Measurements from ENCODE around the gene SYCE3.

Gene SYCE3

DNA sequence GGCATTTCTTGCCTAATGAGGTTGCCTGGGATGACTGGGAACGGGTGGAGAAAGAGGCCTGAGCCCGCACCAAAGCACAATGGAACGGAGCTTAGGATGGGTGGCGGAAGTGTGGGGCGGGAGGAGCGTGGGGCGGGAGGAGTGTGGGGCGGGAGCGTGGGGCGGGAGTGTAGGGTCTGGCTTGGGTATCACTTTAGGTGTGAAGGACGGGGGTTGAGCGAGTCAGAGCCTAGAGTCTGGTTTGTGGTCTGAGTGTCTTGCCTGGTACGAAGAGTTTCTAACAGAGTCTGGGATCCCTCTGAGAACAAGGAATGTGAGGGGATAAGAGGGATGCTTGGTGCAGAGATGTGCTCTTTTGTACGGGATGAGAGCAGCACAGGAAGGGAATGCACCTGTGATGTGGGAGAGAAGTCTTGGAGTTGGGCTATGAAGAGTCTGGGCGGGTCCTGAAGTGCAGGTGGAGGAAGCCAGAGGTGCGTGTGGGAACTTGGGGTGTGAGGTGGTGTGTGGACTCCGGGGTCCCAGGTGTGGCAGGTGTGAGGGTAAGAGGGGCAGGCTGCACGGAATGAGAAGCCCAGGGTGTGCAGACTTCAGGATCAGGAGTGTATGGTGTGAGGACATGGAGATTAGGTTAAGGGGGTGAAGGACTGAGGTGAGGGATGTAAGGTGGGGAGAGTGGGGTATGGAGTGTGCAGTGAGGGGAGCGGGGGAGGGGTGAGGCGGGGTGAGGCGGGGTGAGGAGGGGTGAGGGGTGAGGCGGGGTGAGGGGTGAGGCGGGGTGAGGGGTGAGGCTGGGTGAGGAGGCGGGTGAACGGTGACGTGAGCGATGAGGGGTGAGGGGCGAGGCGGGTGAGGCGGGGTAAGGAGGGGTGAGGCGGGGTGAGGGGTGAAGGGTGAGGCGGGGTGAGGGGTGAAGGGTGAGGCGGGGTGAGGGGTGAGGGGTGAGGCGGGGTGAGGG, 1.0 kb downstream of the SYCE3 start:
- no peaks in the 10 kb centered on the region for H3K9me3 ChIP-seq (ENCODE audit: control insufficient read depth, low read length)
- 82 to 83% methylated on average over 10 to 18 of the region's 34 CpGs for WGBS, 2 experiments (ENCODE audit: insufficient coverage in 2 of 2)
- H3K4me3 ChIP-seq (ENCODE audit: extremely low read depth, insufficient read depth, low read length, poor library complexity, severe bottlenecking) = no peak overlapping the region
- no peaks in the 10 kb centered on the region for H3K4me1 ChIP-seq (ENCODE audit: control insufficient read depth, insufficient read depth, low read length, poor library complexity, severe bottlenecking)
- H3K27ac ChIP-seq (ENCODE audit: low read depth, low read length, severe bottlenecking) = no peak overlapping the region
- no peaks in the 10 kb centered on the region for H3K36me3 ChIP-seq (ENCODE audit: control insufficient read depth, insufficient read depth, low read length)

DNA sequence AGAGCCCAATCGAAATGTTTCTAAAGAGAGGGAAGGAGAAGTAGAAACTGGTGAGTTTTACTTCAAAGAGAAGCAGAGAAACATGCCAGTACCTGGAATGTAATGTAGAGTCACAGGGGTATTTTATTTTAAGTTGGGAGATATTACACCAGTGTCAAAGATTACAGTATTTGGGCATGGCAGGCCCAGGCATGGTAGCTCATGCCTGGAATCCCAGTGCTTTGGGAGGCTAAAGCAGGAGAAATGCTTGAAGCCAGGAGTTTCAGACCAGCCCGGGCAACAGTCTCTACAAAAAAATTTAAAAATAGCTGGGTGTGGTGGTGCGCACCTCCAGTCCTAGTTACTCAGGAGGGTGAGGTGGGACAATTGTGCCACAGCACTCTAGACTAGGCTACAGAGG, 2.7 kb downstream of the SYCE3 start:
- Histone ChIP-seq H3K4me3 (ENCODE audit: extremely low read depth, insufficient read depth, low read length, poor library complexity, severe bottlenecking) (no peak overlapping the region), H3K36me3 (ENCODE audit: control insufficient read depth, insufficient read depth, low read length) (no peaks in the 10 kb centered on the region), H3K27ac (ENCODE audit: low read depth, low read length, severe bottlenecking) (no peak overlapping the region), H3K9me3 (ENCODE audit: control insufficient read depth, low read length) (no peaks in the 10 kb centered on the region), H3K4me1 (ENCODE audit: control insufficient read depth, insufficient read depth, low read length, poor library complexity, severe bottlenecking) (no peaks in the 10 kb centered on the region)
- 89 to 92% methylated on average over 1 to 2 of the region's 3 CpGs for WGBS, 2 experiments (ENCODE audit: insufficient coverage in 2 of 2)

DNA sequence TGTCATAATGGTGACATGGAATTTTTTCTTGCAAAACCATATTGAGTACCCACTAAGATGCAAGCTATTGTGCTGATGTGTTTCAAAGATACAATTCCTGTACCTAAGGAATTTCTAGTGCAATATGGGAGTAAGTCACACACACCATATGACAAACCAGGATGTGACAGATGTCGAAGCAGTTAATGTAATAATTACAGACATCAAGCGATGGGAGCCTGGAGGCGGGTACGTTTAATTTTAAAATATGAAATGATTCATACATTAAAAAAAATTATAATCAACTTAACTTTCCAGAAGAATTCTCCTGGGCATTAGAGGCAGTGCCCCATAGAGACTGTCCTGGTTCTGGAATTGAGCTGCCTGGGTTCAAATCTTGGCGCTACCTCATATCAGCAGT, 6.0 kb downstream of the SYCE3 start:
- Histone ChIP-seq H3K4me3 (ENCODE audit: extremely low read depth, insufficient read depth, low read length, poor library complexity, severe bottlenecking) (no peak overlapping the region), H3K36me3 (ENCODE audit: control insufficient read depth, insufficient read depth, low read length) (no peaks in the 10 kb centered on the region), H3K9me3 (ENCODE audit: control insufficient read depth, low read length) (no peaks in the 10 kb centered on the region), H3K27ac (ENCODE audit: low read depth, low read length, severe bottlenecking) (no peak overlapping the region), H3K4me1 (ENCODE audit: control insufficient read depth, insufficient read depth, low read length, poor library complexity, severe bottlenecking) (no peaks in the 10 kb centered on the region)
- WGBS, 2 experiments (ENCODE audit: insufficient coverage in 2 of 2) = no CpG with 5 or more reads among the region's 5 CpGs

DNA sequence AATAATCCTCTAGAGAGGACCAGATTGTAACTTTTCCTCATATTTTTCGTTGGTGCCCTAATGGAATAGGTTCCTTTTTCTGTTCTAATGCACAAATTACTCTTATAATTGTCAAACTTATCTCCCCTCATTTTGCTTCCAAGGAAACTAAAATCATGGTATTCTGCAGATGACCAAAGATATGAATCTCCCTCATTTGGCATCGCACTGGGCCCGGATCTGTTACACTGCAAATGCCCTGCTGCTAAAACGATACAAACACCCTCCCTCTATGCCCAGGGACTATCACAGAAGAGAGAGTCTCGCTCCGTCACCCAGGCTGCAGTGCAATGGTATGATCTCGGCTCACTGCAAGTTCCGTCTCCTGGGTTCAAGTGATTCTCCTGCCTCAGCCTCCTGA, 9.4 kb downstream of the SYCE3 start:
- H3K4me3 ChIP-seq (ENCODE audit: extremely low read depth, insufficient read depth, low read length, poor library complexity, severe bottlenecking) = no peak overlapping the region
- no peaks in the 10 kb centered on the region for H3K36me3 ChIP-seq (ENCODE audit: control insufficient read depth, insufficient read depth, low read length)
- H3K27ac ChIP-seq (ENCODE audit: low read depth, low read length, severe bottlenecking) = no peak overlapping the region
- H3K4me1 ChIP-seq (ENCODE audit: control insufficient read depth, insufficient read depth, low read length, poor library complexity, severe bottlenecking) = no peaks in the 10 kb centered on the region
- 86 to 87% methylated on average over 8 of the region's 8 CpGs for WGBS, 2 experiments (ENCODE audit: insufficient coverage in 2 of 2)
- H3K9me3 ChIP-seq (ENCODE audit: control insufficient read depth, low read length) = no peaks in the 10 kb centered on the region

DNA sequence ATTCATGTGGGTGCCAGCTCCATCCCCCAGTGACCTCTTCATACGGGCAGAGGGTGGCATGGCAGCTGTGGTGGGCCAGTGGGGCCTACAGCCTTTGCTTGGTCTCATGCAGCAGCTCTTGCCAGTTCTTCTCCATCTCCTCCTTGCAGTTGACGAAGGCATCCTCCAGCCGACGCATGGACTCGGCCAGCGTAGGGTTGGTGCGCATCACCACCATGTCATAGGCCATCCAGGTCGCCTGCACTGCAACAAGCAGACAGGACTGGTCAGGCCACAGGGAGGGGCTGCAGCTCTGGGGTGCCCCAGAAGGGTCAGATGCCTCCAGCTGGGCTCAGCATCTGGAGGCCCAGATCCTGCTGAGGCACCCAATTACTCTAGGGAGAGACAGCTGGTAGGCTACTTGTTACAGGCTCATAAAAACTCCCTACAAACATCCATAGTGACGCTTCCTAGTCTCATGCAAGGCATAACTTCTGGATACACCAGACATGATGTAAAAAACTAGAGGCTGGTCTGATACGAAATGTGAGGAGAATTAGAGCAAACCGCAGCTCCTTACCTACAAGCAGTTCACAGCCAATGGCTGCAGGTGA, 11.5 kb downstream of the SYCE3 start:
- no peaks in the 10 kb centered on the region for H3K9me3 ChIP-seq (ENCODE audit: control insufficient read depth, low read length)
- H3K36me3 ChIP-seq (ENCODE audit: control insufficient read depth, insufficient read depth, low read length) = no peaks in the 10 kb centered on the region
- no peak overlapping the region for H3K27ac ChIP-seq (ENCODE audit: low read depth, low read length, severe bottlenecking)
- H3K4me3 ChIP-seq (ENCODE audit: extremely low read depth, insufficient read depth, low read length, poor library complexity, severe bottlenecking) = no peak overlapping the region
- no peaks in the 10 kb centered on the region for H3K4me1 ChIP-seq (ENCODE audit: control insufficient read depth, insufficient read depth, low read length, poor library complexity, severe bottlenecking)
- WGBS, 2 experiments (ENCODE audit: insufficient coverage in 2 of 2) = 85 to 91% methylated on average over 10 to 11 of the region's 11 CpGs

DNA sequence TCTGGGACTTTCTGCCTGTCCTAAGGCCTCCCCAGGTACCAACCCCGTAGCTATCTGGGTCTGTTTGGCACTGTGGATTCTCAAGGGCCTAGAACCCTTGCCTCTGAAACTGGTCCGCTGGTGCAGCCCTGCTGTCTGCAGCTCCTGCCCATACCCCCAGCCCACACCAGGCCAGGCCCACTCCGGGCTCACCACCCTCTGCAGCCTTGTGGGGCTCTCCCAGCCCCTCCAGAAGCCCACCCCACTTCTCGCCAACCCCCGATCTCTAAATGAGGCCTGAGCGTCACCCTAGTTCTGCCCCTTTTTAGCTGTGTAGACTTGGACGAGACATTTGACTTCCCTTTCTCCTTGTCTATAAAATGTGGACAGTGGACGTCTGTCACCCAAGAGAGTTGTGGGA, 12.3 kb downstream of the SYCE3 start:
- H3K4me3 ChIP-seq (ENCODE audit: extremely low read depth, insufficient read depth, low read length, poor library complexity, severe bottlenecking) = no peak overlapping the region
- no peaks in the 10 kb centered on the region for H3K36me3 ChIP-seq (ENCODE audit: control insufficient read depth, insufficient read depth, low read length)
- 88 to 89% methylated on average over 6 to 8 of the region's 8 CpGs for WGBS, 2 experiments (ENCODE audit: insufficient coverage in 2 of 2)
- H3K9me3 ChIP-seq (ENCODE audit: control insufficient read depth, low read length) = no peaks in the 10 kb centered on the region
- peaks cover under 1% of the 10 kb centered on the region for H3K4me1 ChIP-seq (ENCODE audit: control insufficient read depth, insufficient read depth, low read length, poor library complexity, severe bottlenecking)
- H3K27ac ChIP-seq (ENCODE audit: low read depth, low read length, severe bottlenecking) = no peak overlapping the region

DNA sequence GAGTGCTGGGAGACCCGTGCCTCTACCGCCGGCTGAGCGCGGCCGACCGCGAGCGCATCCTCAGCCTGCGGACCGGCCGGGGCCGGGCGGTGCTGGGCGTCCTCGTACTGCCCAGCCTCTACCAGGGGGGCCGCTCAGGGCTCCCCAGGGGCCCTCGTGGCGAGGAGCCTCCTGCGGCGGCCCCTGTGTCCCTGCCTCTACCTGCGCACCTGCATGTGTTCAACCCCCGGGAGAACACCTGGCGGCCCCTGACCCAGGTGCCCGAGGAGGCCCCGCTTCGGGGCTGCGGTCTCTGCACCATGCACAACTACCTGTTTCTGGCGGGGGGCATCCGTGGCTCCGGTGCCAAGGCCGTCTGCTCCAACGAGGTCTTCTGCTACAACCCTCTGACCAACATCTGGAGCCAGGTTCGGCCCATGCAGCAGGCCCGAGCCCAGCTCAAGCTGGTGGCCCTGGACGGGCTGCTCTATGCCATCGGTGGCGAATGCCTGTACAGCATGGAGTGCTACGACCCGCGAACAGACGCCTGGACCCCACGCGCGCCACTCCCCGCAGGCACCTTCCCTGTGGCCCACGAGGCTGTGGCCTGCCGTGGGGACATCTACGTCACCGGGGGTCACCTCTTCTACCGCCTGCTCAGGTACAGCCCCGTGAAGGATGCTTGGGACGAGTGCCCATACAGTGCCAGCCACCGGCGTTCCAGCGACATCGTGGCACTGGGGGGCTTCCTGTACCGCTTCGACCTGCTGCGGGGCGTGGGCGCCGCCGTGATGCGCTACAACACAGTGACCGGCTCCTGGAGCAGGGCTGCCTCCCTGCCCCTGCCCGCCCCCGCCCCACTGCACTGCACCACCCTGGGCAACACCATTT, 13.6 kb downstream of the SYCE3 start:
- Histone ChIP-seq H3K27ac (ENCODE audit: low read depth, low read length, severe bottlenecking) (no peak overlapping the region), H3K4me3 (ENCODE audit: extremely low read depth, insufficient read depth, low read length, poor library complexity, severe bottlenecking) (no peak overlapping the region), H3K9me3 (ENCODE audit: control insufficient read depth, low read length) (no peaks in the 10 kb centered on the region), H3K36me3 (ENCODE audit: control insufficient read depth, insufficient read depth, low read length) (no peaks in the 10 kb centered on the region), H3K4me1 (ENCODE audit: control insufficient read depth, insufficient read depth, low read length, poor library complexity, severe bottlenecking) (peaks cover 5% of the 10 kb centered on the region)
- 93 to 97% methylated on average over 56 to 66 of the region's 68 CpGs for WGBS, 2 experiments (ENCODE audit: insufficient coverage in 2 of 2)

DNA sequence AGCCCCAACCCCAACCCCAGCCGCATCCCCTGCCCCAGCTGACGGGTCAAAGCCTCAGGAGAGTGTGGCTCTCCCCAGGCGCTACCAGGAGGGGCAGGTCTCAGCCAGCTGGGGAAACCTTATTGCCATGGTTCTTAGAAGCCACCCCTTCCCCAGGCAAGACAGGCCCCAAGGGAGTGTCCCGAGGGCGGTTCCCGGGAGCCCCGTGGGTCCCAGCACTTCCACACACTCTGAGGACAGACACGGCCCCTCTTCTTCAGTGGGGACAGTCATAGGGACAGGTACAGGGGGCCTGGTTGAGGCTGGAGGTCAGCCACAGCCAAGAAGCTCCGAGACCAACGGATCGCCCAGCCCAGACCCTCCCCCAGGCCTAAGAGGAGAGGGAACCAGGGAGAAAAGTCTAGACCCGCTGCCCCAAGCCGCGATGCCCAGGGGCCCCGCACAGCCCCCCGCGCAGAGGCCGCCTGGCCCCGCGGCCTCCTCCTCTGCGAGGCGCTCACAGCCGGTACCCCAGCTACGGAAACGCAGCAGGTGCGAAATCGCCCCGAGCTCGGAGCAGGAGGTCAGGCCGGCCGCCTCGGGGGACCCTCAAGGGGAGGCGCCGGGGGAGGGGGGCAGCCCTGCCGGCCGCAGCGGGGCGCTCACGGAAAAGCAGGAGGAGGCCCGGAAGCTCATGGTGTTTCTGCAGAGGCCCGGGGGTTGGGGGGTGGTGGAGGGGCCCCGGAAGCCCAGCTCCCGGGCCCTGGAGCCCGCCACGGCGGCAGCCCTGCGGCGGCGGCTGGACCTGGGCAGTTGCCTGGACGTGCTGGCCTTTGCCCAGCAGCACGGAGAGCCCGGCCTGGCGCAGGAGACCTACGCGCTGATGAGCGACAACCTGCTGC, 14.4 kb downstream of the SYCE3 start:
- Histone ChIP-seq H3K27ac (ENCODE audit: low read depth, low read length, severe bottlenecking) (no peak overlapping the region), H3K9me3 (ENCODE audit: control insufficient read depth, low read length) (no peaks in the 10 kb centered on the region), H3K4me3 (ENCODE audit: extremely low read depth, insufficient read depth, low read length, poor library complexity, severe bottlenecking) (no peak overlapping the region), H3K4me1 (ENCODE audit: control insufficient read depth, insufficient read depth, low read length, poor library complexity, severe bottlenecking) (peaks cover 5% of the 10 kb centered on the region), H3K36me3 (ENCODE audit: control insufficient read depth, insufficient read depth, low read length) (no peaks in the 10 kb centered on the region)
- WGBS, 2 experiments (ENCODE audit: insufficient coverage in 2 of 2) = 93 to 96% methylated on average over 27 to 46 of the region's 56 CpGs

DNA sequence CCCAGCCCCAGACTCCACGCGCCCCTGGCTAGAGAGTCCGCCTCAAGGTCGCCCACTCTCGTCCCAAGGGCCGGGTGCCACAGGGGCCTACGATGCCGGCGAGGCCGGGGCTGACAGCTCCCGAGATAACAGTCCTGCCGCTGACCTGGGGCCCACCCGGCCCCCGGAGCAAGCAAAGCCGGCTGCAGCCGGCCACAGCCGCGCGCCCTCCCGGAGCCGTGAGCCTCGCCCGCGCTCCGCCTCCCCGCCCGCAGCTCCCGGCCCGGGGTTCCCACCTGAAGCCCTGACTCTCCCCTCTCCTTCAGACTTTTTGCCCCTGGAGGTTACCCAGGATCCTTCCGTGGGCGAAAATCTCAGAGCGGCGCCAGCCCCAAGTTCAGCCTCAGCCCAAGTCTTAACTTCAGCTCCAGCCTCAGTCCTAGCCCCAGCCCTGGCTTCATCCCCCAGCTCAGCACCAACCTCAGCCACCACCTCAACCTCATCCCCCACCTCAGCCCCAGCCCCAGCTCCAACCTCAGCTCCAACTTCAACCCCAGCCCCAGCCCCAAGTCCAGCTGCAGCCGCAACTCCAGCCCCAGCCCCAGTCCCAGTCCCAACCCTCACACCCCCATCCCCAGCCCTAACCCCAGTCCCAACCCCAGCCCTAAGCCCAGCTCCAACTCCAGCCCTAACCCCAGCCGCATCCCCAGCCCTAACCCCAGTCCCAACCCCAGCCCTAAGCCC, 15.3 kb downstream of the SYCE3 start:
- WGBS, 2 experiments (ENCODE audit: insufficient coverage in 2 of 2) = 92 to 95% methylated on average over 28 to 34 of the region's 35 CpGs
- no peaks in the 10 kb centered on the region for H3K36me3 ChIP-seq (ENCODE audit: control insufficient read depth, insufficient read depth, low read length)
- H3K9me3 ChIP-seq (ENCODE audit: control insufficient read depth, low read length) = no peaks in the 10 kb centered on the region
- no peak overlapping the region for H3K4me3 ChIP-seq (ENCODE audit: extremely low read depth, insufficient read depth, low read length, poor library complexity, severe bottlenecking)
- peaks cover 5% of the 10 kb centered on the region for H3K4me1 ChIP-seq (ENCODE audit: control insufficient read depth, insufficient read depth, low read length, poor library complexity, severe bottlenecking)
- H3K27ac ChIP-seq (ENCODE audit: low read depth, low read length, severe bottlenecking) = no peak overlapping the region

Data from mesodermal cell (in vitro differentiated cells).